HL-60/S4 (cell line): Measurements from ENCODE around the gene GNAT1.
"Not testable (repeated sequence)": the region's sequence is repeated elsewhere in the genome, so short reads cannot be mapped to it uniquely, and the experiment has no call there.

Experiments
- in situ Hi-C: fragments of 300-500 bp; cut with MboI; formaldehyde crosslinking; loops from 2 replicates; pipeline ENCODE4 v1.14.3; 2022; ENCODE audit warnings: low sequenced_read_pairs

GNAT1 gene

DNA sequence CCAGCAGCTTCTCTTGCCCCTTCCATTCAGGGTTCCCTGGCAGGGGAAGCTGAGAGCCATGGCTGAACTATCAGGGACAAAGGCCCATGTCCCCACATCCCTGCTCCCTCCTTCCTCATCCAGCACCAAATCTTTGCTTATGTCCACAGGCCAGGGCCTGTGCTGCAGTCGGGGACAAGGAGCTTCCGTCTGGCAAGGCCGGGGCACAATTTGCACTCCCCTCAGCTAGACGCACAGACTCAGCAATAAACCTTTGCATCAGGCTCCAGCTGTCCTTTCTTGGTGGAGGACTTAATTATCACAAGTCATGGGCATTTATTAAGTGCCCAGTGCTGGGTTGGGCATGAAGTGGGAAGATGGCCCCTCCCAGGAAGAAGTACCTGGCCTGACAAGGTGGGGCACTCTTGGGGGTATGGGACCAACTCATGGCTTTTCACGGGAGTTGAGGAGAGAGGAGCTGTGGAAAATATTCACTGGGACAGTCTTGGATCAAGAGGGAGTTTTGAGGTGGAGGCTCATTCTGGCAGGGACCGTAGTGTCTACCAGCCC, 4.9 kb downstream of the GNAT1 start:
- in situ Hi-C loops = no loop called here

DNA sequence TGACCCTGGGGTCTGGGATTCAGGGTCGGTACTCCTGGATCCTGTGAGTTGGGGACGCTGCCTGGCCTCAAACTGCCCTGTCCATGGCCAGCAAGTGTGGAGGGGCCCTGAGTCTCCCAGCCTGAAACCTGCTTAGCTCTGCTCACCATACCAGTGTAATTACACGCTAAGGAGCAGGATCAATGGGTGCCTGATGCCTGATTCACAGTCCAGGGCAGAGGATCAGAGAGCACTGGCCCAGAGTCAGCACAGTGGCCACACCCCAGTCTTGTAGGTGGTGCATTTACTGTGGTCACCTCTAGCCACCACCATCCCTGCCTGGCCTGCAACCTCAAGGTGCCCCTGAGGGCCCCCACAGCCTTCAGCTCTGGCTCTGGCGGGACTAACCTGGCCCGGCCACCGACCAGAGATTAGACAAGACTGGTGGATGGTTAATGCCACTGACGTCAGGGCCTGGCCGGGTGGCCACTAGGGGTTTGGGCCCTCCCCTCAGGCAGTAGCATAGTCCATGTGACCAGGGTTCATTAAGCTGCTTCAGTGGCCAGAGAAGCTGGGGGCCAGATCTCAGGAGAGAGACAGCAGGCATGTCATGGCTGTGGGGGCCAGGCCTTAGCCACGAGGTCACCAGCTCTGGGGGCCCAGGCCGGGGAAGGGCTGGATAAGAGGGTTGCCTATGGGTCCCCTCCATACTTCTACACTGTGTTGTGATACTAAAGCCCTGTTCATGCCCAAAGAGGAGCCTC, 10.3 kb downstream of the GNAT1 start:
- in situ Hi-C loops = no loop called here

GRCh38 chr3:50202353-50203112, 11.1 kb downstream of the GNAT1 start:
- in situ Hi-C loops = no loop called here

- in situ Hi-C loops = no loop called here
Measured at GRCh38 chr3:50203113-50203808, 11.9 kb downstream of the GNAT1 start.

DNA sequence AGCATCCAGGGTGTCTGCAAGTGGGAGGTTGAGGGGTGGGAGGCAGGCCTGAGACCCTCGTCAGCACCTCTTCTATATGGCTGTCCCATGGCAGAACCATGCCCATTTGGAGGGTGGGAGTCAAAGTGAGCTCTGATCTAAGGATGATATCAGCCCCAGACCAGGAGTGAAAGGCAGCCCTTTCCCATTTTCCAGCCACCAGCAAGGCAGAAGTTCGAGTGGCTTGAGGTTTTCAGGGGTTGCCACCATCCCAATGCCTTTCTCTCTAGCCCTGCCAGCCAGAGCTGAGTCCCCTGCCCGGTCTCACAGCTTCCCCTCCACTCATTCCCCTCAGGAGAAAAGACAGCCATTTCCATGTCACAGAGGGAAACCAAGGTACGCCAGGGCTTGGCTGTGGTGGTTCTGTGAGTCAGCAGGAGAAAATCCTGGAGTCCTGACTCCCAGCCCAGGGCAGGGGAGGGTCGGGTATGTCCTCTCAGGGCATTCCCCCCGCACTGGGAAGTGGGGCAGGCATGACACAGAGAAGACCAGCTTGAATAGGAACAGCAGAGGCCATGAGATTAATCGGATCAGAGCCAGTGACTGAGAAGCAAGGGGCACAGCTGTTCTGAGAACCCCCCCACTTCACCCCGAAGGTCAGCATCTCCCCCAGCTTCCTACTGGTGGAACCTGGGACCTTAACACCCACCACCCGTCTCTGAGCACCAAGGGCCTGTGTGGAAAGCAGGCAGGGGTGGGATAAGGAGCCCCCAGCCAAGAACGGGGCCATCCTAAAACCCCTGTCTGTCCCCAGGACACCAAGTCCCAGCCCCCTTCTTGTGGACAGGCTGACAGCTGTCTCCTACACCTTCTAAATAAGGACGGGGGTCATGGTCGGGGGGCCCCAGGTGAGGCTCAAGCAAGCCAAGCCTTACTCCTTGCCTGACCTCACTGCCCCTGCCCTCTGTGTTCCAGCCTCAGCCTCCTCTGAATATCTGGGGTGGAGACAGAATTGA, 12.7 kb downstream of the GNAT1 start:
- in situ Hi-C loops = no loop called here

DNA sequence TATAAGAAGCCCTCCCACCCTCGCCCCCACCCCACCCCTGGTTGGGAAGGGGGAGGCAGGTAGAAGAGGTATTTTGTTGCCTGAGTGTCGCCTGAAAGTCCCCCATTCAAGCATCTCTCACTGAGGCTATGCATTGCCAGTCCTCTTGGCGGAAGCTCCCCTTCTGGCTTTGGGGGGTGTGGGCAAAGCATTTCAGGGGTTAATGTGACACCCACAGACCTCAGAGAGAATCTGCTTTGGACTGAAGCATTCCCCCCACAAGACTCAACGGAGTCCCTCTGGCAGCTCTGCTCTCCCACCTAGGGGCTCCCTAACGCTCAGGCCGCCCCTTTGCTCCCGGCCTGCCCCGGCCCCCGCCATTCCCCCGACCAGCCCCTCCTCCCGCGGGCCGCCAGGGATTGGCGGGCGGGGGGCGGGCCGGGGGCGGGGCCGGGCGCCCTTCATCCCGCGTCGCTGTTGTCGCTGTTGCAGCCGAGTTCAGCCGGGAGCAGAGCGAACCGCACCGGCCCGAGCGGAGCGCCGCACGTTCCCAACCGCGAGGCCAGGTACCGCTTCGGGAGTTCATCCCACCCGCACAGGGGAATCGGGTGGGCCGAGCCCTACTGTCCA, 13.5 kb downstream of the GNAT1 start, which contains the start of gene SLC38A3:
Gene SLC38A3, plus strand, starts transcription at position 468 of the 609 bp plus-strand sequence. CDS start 8,929 bp downstream, outside the sequence.
- in situ Hi-C loops = no loop called here

- in situ Hi-C loops = no loop called here
Measured at GRCh38 chr3:50205413-50206276, 14.2 kb downstream of the GNAT1 start.

DNA sequence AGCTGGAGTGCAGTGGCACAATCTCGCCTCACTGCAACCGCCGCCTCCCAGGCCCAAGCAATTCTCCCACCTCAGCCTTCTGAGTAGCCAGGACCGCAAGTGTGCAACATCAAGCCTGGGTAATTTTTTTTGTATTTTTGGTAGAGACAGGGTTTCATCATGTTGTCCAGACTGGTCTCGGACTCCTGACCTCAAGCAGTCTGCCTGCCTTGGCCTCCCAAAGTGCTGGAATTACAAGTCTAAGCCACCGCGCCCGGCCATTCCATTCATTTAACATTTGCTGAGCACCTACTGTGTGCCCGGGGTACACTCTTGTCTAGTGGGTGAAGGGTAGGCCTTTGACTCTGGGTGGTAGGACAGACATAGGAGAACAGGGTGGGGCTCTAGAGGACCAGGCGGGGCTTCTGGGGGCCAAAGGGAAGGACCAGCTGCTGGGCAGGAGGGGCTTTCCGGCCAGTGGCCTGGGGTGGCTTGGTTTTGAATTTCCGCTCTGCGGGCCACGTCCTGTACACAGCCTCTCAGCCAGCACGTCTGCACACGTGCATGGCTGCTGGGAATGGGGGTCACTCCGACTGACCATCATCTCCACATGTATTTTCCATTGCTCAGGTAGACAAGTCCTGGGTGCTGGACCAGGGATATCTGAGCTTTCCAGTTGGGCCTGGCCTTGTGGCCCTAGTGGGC, 16.1 kb downstream of the GNAT1 start:
- in situ Hi-C loops = no loop called here

DNA sequence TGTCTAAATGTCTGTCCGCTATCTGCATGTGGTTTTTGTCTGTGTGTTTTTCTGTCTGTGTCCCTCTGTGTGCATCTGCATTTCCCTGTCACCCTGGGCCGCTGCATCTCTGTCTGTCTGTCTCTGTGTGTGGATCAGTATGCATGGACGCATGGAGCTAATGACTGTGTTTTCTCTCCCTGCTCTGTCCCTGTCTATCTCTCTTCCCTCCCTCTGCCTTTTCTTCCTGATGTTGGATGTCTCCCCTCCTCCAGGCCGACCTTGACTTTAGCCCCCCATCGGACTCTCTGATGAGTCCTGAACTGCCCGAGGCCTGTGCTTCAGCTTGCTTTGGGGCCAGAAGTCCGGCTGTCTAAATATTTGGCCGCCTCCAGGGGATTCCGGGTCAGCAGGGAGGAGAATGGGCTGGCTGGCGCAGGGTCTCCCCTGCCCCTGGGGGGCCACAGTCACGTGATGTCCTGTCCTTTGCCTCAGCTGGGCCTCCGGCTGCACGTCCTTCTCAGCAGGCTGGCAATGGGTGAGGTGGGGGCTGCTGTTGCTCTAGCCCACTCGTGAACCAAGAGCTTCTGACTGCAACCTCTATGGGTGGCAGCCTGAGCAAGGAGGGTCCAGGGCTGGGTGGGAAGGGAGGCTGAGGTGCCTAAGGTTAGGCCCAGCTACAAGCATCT, 17.4 kb downstream of the GNAT1 start:
- in situ Hi-C loops = no loop called here

GRCh38 chr3:50210176-50210509, 18.7 kb downstream of the GNAT1 start:
- in situ Hi-C loops = no loop called here

DNA sequence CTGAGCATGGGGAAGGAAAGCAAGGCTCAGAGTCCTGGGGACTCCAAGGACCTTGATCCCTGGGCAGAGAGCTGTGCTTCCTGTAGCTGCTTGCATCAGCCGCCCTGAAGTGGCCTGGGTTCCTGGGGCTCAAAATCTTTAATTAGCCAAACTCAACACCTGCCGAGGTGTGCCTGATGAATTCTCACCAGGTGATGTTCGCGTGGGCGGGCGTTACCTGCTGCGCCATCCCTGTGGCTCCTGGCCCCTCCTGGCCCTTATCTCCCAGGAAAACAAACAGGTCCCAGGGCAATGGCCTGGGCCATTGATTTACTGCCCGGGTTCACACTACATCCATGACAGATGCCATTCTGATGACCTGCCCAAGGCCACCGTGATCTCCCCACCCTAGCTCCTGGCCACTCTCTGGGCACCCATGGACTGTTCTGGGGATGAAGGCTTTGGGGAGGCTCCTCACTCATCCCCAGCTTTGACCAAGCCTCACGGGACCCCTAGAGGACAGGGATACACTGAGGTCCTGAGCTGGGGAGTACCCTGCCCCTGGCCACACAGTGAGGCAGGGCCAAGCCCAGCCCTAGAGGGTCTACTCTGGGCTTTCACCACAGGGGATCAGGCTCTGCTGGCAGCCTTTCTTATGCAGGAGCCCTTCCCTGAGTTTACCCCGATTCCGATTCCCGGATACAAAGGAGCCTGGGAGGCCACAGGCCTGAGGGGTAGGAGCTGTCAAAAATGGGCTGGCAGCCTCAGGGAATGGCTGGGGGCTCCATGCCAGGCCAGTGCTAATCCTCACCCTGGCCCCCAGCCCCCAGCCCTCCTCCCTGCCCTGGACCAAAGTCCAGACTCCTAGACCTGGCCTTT, 19.3 kb downstream of the GNAT1 start:
- in situ Hi-C loops = no loop called here

GRCh38 chr3:50211368-50211717, 19.9 kb downstream of the GNAT1 start:
- in situ Hi-C loops = not testable (repeated sequence)

DNA sequence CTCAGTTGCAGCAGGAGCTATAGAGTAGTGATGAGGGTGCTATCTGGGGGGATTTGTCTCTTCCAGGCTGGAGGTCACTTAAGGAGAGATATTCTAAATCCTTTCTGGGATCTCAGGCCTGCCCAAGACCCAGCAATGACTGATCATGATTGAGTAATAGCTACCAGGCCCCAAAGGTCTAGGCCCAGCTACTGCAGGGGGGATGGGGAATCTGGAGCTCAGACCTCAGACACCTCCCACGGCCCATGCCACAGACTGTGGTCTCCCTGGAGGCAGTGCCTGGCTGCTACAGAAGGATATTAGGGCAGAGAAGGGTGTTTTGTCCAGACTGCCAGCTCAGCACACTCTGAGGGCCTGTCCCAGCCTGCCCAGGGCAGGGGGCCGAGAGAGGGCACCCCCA, 20.5 kb downstream of the GNAT1 start:
- in situ Hi-C loops = no loop called here

DNA sequence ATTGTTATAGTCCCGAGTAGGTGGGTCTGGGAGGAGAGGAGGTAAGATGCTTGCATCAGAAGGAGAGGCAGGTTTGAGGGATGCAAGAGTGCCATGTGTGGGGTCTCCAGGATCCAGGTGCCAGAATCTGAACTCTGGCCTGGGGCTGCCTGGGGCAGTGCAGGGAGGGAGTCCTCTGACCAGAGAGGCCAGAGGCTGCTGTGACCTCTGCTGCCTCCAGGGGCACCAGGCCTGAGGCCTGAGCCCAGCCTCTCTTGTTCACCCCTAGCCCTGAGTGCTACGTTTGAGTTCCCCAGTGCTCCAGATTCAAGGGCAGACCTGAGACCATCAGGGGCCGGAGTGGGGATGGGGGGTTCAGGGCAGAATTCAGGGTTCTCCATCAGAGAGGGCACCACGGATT, 21.1 kb downstream of the GNAT1 start:
- in situ Hi-C loops = no loop called here

DNA sequence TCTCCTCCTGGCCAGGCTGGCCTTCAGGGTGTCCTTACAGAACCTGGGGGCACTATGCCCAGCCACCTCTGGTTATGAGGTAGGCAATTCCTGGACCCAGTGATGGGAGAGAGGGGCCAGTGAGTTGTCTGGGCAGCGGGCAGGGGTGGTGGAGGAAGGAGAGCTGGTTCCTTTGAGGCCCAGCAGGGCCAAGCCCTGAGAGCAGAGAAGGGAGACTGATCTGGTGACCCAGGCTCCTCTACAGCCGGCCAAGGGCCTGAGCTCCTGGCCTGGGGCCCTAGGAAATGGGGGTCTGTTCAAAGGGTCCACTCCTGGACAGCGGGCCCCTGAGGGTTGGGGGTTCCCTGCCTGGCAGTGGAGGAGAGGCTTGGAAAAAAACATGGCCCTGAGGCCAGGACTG, 21.6 kb downstream of the GNAT1 start:
- in situ Hi-C loops = no loop called here

DNA sequence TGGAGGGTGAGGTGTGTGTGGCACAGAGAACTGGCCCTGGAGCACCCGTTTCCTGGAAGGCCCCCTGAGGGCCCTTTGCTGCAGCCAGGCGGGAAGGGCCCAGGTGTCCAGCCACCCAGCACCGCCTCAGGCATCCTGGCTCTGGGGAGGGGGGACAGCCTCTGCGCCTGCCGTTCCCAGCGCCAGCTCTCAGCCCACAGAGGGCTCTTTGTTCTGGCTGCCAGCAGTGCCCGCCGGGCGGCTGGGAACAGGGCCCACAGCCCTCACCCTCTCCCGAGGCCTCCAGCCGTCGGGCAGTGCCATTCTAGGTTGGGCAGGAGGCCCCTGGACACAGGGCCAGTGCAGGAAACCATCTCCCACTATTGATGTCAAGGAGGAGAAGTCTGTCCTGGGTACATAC, 22.0 kb downstream of the GNAT1 start:
- in situ Hi-C loops = no loop called here

DNA sequence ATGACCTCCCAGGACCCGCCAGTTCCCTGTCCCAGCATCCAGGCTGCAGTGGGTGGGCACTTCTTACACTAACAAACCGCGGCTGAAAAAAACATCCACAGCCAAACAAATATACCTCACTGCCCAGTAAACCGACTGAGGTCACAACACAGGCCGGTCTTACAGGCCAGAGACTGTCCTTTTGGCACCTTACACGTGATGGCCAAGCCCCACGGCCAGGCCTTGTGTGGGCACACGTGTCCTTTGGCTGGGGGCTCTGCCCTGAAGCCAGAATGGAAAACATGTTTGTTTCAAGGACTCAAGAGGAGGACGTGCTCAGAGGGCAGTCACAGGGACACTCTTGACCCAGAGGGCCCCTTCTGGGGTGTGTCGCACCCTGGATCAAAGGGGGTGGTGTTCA, 23.4 kb downstream of the GNAT1 start:
- in situ Hi-C loops = no loop called here
